RKO (cell line): Measurements from ENCODE around the gene TNFRSF1B.

Source experiments
- DNase-seq: peaks from one replicate; pipeline ENCODE4 v3.0.0-alpha.2; 2016; ENCODE audit warnings: low spot score

TNFRSF1B gene

GRCh38 chr1:12194666-12195216 is 27.9 kb downstream of the TNFRSF1B start:
- no peak for DNase-seq

GRCh38 chr1:12195416-12195815 is 28.6 kb downstream of the TNFRSF1B start:
- DNase-seq = no peak

GRCh38 chr1:12196641-12197482 is 30.1 kb downstream of the TNFRSF1B start:
- no peak for DNase-seq

- no peak for DNase-seq
Measured at GRCh38 chr1:12197483-12197880, 30.7 kb downstream of the TNFRSF1B start.

GRCh38 chr1:12200208-12200607 is 33.4 kb downstream of the TNFRSF1B start:
- DNase-seq = no peak

- no peak for DNase-seq
Measured at GRCh38 chr1:12201352-12202189, 34.8 kb downstream of the TNFRSF1B start.

- no peak for DNase-seq
Measured at GRCh38 chr1:12202190-12202497, 35.4 kb downstream of the TNFRSF1B start.

GRCh38 chr1:12202577-12202976 is 35.8 kb downstream of the TNFRSF1B start:
- DNase-seq = no peak

GRCh38 chr1:12203216-12204007 is 36.6 kb downstream of the TNFRSF1B start:
- no peak for DNase-seq

- DNase-seq = no peak
Measured at GRCh38 chr1:12204140-12204539, 37.3 kb downstream of the TNFRSF1B start.

- no peak for DNase-seq
Measured at GRCh38 chr1:12204754-12205658, 38.2 kb downstream of the TNFRSF1B start.

GRCh38 chr1:12206238-12206637 is 39.4 kb downstream of the TNFRSF1B start:
- DNase-seq = no peak

- no peak for DNase-seq
Measured at GRCh38 chr1:12206792-12207424, 40.1 kb downstream of the TNFRSF1B start.

GRCh38 chr1:12208271-12208670 is 41.5 kb downstream of the TNFRSF1B start:
- no peak for DNase-seq

- DNase-seq = peak; percentile 70
Measured at GRCh38 chr1:12208764-12209494, 42.1 kb downstream of the TNFRSF1B start.

- DNase-seq = no peak
Measured at GRCh38 chr1:12209495-12209832, 42.7 kb downstream of the TNFRSF1B start.

- DNase-seq = no peak
Measured at GRCh38 chr1:12215118-12215961, 48.5 kb downstream of the TNFRSF1B start.

- no peak for DNase-seq
Measured at GRCh38 chr1:12219800-12220199, 53.0 kb downstream of the TNFRSF1B start.

- DNase-seq = no peak
Measured at GRCh38 chr1:12220890-12221289, 54.1 kb downstream of the TNFRSF1B start.
